ENCODE measurements around the gene GSTM5. TPM values are rescaled to one million over a fixed set of nuclear protein-coding genes. Genes with fewer than 3 reads are reported as not detected.
"Not testable (repeated sequence)": the region's sequence is repeated elsewhere in the genome, so short reads cannot be mapped to it uniquely, and the experiment has no call there.

Gene GSTM5
- polyA plus RNA-seq, 3 donors, result 29.0 to 60.4 (median 38.6) TPM

- not testable (repeated sequence) for DNase-seq (ENCODE audit: low read depth in 3 of 3, low spot score in 2 of 3)
Observed at GRCh38 chr1:109695138-109695537, 16.9 kb upstream of the GSTM5 start.

GRCh38 chr1:109697066-109697465 is 15.0 kb upstream of the GSTM5 start:
- DNase-seq (ENCODE audit: low read depth in 3 of 3, low spot score in 2 of 3), result no peak

GRCh38 chr1:109697861-109698260 is 14.2 kb upstream of the GSTM5 start:
- DNase-seq (ENCODE audit: low read depth in 3 of 3, low spot score in 2 of 3), result not testable (repeated sequence)

GRCh38 chr1:109702940-109703339 is 9.1 kb upstream of the GSTM5 start:
- not testable (repeated sequence) for DNase-seq (ENCODE audit: low read depth in 3 of 3, low spot score in 2 of 3)

GRCh38 chr1:109704173-109704572 is 7.9 kb upstream of the GSTM5 start:
- DNase-seq (ENCODE audit: low read depth in 3 of 3, low spot score in 2 of 3), result no peak

GRCh38 chr1:109705411-109705810 is 6.6 kb upstream of the GSTM5 start:
- no peak for DNase-seq (ENCODE audit: low read depth in 3 of 3, low spot score in 2 of 3)

GRCh38 chr1:109708949-109709348 is 3.1 kb upstream of the GSTM5 start:
- DNase-seq (ENCODE audit: low read depth in 3 of 3, low spot score in 2 of 3), result not testable (repeated sequence)

GRCh38 chr1:109709822-109710221 is 2.2 kb upstream of the GSTM5 start:
- DNase-seq (ENCODE audit: low read depth in 3 of 3, low spot score in 2 of 3), result not testable (repeated sequence)

GRCh38 chr1:109712321-109712864 is 342 bp downstream of the GSTM5 start:
- DNase-seq (ENCODE audit: low read depth in 3 of 3, low spot score in 2 of 3), result no peak

- no peak for DNase-seq (ENCODE audit: low read depth in 3 of 3, low spot score in 2 of 3)
Observed at GRCh38 chr1:109713636-109714035, 1.6 kb downstream of the GSTM5 start.

- no peak for DNase-seq (ENCODE audit: low read depth in 3 of 3, low spot score in 2 of 3)
Observed at GRCh38 chr1:109714661-109715372, 2.8 kb downstream of the GSTM5 start.

GRCh38 chr1:109716121-109716520 is 4.1 kb downstream of the GSTM5 start:
- no peak for DNase-seq (ENCODE audit: low read depth in 3 of 3, low spot score in 2 of 3)

- DNase-seq (ENCODE audit: low read depth in 3 of 3, low spot score in 2 of 3), result no peak
Observed at GRCh38 chr1:109716570-109717090, 4.6 kb downstream of the GSTM5 start.

- no peak for DNase-seq (ENCODE audit: low read depth in 3 of 3, low spot score in 2 of 3)
Observed at GRCh38 chr1:109717729-109718128, 5.7 kb downstream of the GSTM5 start.

- no peak for DNase-seq (ENCODE audit: low read depth in 3 of 3, low spot score in 2 of 3)
Observed at GRCh38 chr1:109718495-109718894, 6.4 kb downstream of the GSTM5 start.

- DNase-seq (ENCODE audit: low read depth in 3 of 3, low spot score in 2 of 3), result no peak
Observed at GRCh38 chr1:109719337-109719837, 7.3 kb downstream of the GSTM5 start.

GRCh38 chr1:109721042-109721441 is 9.0 kb downstream of the GSTM5 start:
- no peak for DNase-seq (ENCODE audit: low read depth in 3 of 3, low spot score in 2 of 3)

- DNase-seq (ENCODE audit: low read depth in 3 of 3, low spot score in 2 of 3), result no peak
Observed at GRCh38 chr1:109721971-109722370, 9.9 kb downstream of the GSTM5 start.

- DNase-seq (ENCODE audit: low read depth in 3 of 3, low spot score in 2 of 3), result no peak
Observed at GRCh38 chr1:109722908-109723691, 11.0 kb downstream of the GSTM5 start.

- no peak for DNase-seq (ENCODE audit: low read depth in 3 of 3, low spot score in 2 of 3)
Observed at GRCh38 chr1:109724933-109725332, 12.9 kb downstream of the GSTM5 start.

- DNase-seq (ENCODE audit: low read depth in 3 of 3, low spot score in 2 of 3), result no peak
Observed at GRCh38 chr1:109725510-109725909, 13.5 kb downstream of the GSTM5 start.
